Stomach smooth muscle (tissue), 2 donors: Measurements from ENCODE around the gene RAD51B.
"Not testable (repeated sequence)": the region's sequence is repeated elsewhere in the genome, so short reads cannot be mapped to it uniquely, and the experiment has no call there.

Experiments
- H3K27ac ChIP-seq: one replicate; pipeline ENCODE4 v1.7.0; 2013; ENCODE audit warnings: mild to moderate bottlenecking, low read length, inconsistent platforms
- H3K27me3 ChIP-seq, 2 donors: one replicate each; pipeline ENCODE4 v1.7.0; 2013; ENCODE audit warnings: low read length in 2 of 2; ENCODE audit not compliant: insufficient read depth in 2 of 2, control insufficient read depth in 1 of 2
- H3K36me3 ChIP-seq, 2 donors: one replicate each; pipeline ENCODE4 v1.7.0; 2013; ENCODE audit warnings: low read length in 2 of 2; ENCODE audit not compliant: control insufficient read depth in 2 of 2, insufficient read depth in 2 of 2
- H3K4me1 ChIP-seq: one replicate; pipeline ENCODE4 v1.7.0; 2013; ENCODE audit warnings: low read length; ENCODE audit not compliant: control insufficient read depth, insufficient read depth
- H3K4me3 ChIP-seq, 2 donors: one replicate each; pipeline ENCODE4 v1.7.0; 2013; ENCODE audit warnings: low read length in 2 of 2
- H3K9ac ChIP-seq, 2 donors: one replicate each; pipeline ENCODE4 v1.7.0; 2013; ENCODE audit warnings: low read length in 2 of 2, mild to moderate bottlenecking in 1 of 2
- H3K9me3 ChIP-seq, 2 donors: one replicate each; pipeline ENCODE4 v1.7.0; 2013; ENCODE audit warnings: low read length in 2 of 2; ENCODE audit not compliant: control insufficient read depth in 2 of 2
- donor health status: healthy.
- donor health status: Pancreatic carcinoma.

RAD51B gene

GRCh38 chr14:68042586-68043210 is 223.1 kb downstream of the RAD51B start:
- Histone ChIP-seq H3K36me3 (no peaks in the 10 kb centered on the region), H3K4me3 (no peak overlapping the region), H3K27ac (peak overlapping the region; percentile 59), H3K27me3 (no peaks in the 10 kb centered on the region), H3K4me1 (peaks cover 16% of the 10 kb centered on the region), H3K9ac (no peak overlapping the region), H3K9me3 (no peaks in the 10 kb centered on the region)

- Histone ChIP-seq H3K9ac (no peak overlapping the region), H3K27me3 (no peaks in the 10 kb centered on the region), H3K4me1 (peaks cover 16% of the 10 kb centered on the region), H3K9me3 (no peaks in the 10 kb centered on the region), H3K4me3 (no peak overlapping the region), H3K27ac (peak overlapping the region; percentile 59), H3K36me3 (no peaks in the 10 kb centered on the region)
These were observed 224.2 kb downstream of the RAD51B start for GRCh38 chr14:68043752-68044151.

- Histone ChIP-seq H3K9me3 (no peaks in the 10 kb centered on the region), H3K27me3 (no peaks in the 10 kb centered on the region), H3K4me1 (peaks cover 5% of the 10 kb centered on the region), H3K4me3 (no peak overlapping the region), H3K27ac (no peak overlapping the region), H3K9ac (no peak overlapping the region), H3K36me3 (no peaks in the 10 kb centered on the region)
These were observed 228.3 kb downstream of the RAD51B start for GRCh38 chr14:68047906-68048305.

- H3K36me3 ChIP-seq, H3K4me3 ChIP-seq, H3K9me3 ChIP-seq, H3K27ac ChIP-seq, H3K4me1 ChIP-seq, H3K27me3 ChIP-seq, H3K9ac ChIP-seq: not testable (repeated sequence)
These were observed 229.2 kb downstream of the RAD51B start for GRCh38 chr14:68048815-68049214.

- Histone ChIP-seq H3K27me3 (no peaks in the 10 kb centered on the region), H3K4me3 (no peak overlapping the region), H3K27ac (no peak overlapping the region), H3K4me1 (no peaks in the 10 kb centered on the region), H3K9ac (no peak overlapping the region), H3K9me3 (no peaks in the 10 kb centered on the region), H3K36me3 (no peaks in the 10 kb centered on the region)
These were observed 230.6 kb downstream of the RAD51B start for GRCh38 chr14:68050177-68050576.

- Histone ChIP-seq H3K4me3 (no peak overlapping the region), H3K4me1 (no peaks in the 10 kb centered on the region), H3K9me3 (no peaks in the 10 kb centered on the region), H3K27ac (no peak overlapping the region), H3K27me3 (no peaks in the 10 kb centered on the region), H3K36me3 (no peaks in the 10 kb centered on the region), H3K9ac (no peak overlapping the region)
These were observed 231.6 kb downstream of the RAD51B start for GRCh38 chr14:68051146-68051545.

GRCh38 chr14:68060198-68060597 is 240.6 kb downstream of the RAD51B start:
- Histone ChIP-seq H3K4me3 (no peak overlapping the region), H3K9ac (no peak overlapping the region), H3K4me1 (no peaks in the 10 kb centered on the region), H3K27ac (no peak overlapping the region), H3K36me3 (no peaks in the 10 kb centered on the region), H3K9me3 (no peaks in the 10 kb centered on the region), H3K27me3 (no peaks in the 10 kb centered on the region)

GRCh38 chr14:68062651-68063050 is 243.1 kb downstream of the RAD51B start:
- no peak overlapping the region for H3K27ac ChIP-seq

GRCh38 chr14:68065322-68065721 is 245.7 kb downstream of the RAD51B start:
- Histone ChIP-seq H3K36me3 (no peaks in the 10 kb centered on the region), H3K27ac (no peak overlapping the region), H3K9me3 (no peaks in the 10 kb centered on the region), H3K27me3 (no peaks in the 10 kb centered on the region), H3K4me3 (no peak overlapping the region), H3K9ac (no peak overlapping the region), H3K4me1 (no peaks in the 10 kb centered on the region)

More at GRCh38 chr14:68062651-68063050, 243.1 kb downstream of the RAD51B start:
- H3K4me3 ChIP-seq, result no peak overlapping the region
- H3K4me1 ChIP-seq, result no peaks in the 10 kb centered on the region
- H3K9ac ChIP-seq, result no peak overlapping the region
- no peaks in the 10 kb centered on the region for H3K9me3 ChIP-seq
- no peaks in the 10 kb centered on the region for H3K36me3 ChIP-seq
- no peaks in the 10 kb centered on the region for H3K27me3 ChIP-seq

- Histone ChIP-seq H3K27ac (no peak overlapping the region), H3K9ac (no peak overlapping the region), H3K27me3 (no peaks in the 10 kb centered on the region), H3K9me3 (no peaks in the 10 kb centered on the region), H3K4me1 (no peaks in the 10 kb centered on the region), H3K4me3 (no peak overlapping the region), H3K36me3 (no peaks in the 10 kb centered on the region)
These were observed 255.3 kb downstream of the RAD51B start for GRCh38 chr14:68074765-68075381.

GRCh38 chr14:68075382-68076029 is 255.9 kb downstream of the RAD51B start:
- no peaks in the 10 kb centered on the region for H3K27me3 ChIP-seq
- H3K9me3 ChIP-seq, result no peaks in the 10 kb centered on the region
- no peak overlapping the region for H3K27ac ChIP-seq
- H3K4me3 ChIP-seq, result no peak overlapping the region
- no peaks in the 10 kb centered on the region for H3K36me3 ChIP-seq
- H3K9ac ChIP-seq, result no peak overlapping the region
- no peaks in the 10 kb centered on the region for H3K4me1 ChIP-seq
